HG03097 (cell line): Measurements from ENCODE around the gene LLCFC1.

Experiments
- ATAC-seq: cut with Tn5 transposase; IDR thresholded peaks from one replicate; pipeline ENCODE4 v1.9.1; 2021; ENCODE audit not compliant: unreplicated experiment, low FRiP score

LLCFC1 gene

DNA sequence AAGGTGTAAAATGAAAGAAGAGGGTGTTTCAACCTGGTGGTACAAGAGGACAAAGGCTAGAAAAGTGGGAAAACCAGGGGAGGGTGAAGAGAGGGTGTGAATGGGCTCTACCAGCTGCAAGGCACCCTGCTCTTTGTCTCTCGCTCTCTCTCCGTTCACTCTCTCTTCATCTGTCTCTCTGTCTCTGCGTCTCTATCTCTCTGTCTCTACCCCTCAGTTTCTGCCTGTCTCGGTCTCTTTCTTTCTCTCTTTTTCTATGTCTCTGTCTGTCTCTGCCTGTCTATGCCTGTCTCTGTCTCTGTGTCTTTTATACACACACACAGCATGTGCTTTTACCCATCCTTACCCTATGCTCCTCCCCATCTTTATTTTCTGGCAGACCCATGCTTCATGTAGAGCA, 673 bp upstream of the LLCFC1 start:
- no peak for ATAC-seq

DNA sequence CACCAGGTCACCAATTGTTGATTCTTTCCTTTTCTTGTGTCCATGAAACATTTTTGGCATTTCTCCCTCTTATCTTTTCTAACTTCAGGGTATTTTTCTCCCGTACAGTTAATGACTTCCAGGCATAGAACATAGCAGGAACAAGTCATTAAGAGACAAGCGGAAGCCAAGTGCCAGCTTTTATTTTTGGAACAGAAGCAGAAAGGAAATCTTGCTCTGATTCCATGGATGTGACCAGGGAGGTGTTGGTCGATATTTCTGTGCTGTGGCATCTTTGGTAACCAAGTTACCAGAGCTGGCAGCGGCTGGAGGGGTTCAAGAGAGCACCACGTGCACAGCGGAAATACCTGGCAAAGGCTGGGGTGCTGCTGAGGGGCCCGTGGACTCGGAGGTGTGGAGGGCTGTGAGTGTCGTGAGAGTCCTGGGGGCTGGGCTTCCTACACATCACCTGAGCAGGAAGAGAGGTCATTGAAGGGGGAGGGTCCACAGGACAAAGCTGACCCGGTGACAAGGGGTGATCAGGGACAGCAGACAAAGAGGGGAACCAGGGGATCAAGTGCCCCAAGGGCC, 1.8 kb downstream of the LLCFC1 start:
- no peak for ATAC-seq

DNA sequence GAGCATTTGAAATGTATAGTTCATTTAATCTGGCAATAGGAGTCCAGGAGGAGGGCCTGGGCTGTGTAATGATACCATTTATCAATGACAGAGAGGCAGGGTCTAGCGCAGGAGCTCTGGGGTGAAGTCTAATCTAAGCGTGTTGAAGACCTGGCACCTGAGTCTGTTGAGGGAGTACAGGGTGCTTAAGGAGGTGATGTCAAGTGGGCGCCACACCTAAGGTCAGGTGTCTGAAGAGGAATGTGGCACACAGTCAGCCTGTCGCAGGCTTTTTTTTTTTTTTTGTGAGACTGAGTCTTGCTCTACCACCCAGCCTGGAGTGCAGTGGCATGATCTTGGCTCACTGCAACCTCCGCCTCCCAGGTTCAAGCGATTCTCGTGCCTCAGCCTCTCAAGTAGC, 2.3 kb downstream of the LLCFC1 start:
- ATAC-seq, result no peak

DNA sequence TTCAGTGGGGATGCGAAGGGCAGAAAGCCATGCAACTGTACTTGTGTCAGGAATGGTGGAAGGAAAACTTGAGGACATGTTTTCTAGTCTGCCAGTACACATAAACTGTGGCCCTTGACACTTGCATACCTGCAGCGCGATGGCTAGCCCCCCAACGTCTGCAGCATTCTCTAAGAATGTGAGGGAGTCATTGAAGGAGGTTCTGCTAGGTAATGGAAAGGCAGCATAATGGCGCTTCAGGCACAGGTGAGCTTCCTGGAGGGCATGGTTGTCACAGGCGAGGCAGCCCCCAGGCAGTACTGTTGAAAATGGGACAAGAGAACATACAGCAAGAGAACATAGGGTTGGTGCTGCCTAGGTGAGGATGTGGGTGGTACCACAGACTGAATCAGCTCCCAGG, 3.5 kb downstream of the LLCFC1 start:
- ATAC-seq, result no peak

DNA sequence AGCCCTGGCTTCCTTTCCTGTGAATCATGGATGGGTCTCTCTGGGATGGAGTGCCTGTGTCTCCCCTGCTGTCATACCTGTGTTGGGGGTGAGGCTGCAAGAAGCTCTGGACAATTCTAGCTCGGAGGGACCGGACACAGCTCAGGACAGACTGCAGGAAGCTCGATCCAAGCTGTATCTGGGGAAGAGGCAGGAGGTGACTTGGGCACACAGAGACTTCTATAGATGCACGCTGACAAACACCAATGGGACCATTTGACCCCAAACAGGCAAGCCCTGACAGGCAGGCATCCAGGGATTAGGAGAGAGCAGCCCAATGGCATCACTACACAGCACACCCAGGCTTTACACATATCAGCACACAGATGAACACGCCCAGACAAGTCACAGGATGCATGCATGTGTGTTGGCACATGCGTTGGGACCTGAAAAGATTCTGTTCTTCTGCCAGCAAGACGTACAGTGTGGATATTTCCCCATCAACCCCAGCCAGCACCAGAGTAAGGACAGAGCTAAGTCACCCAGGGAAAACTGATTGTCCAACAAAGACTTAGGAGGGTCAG, 4.5 kb downstream of the LLCFC1 start:
- no peak for ATAC-seq

DNA sequence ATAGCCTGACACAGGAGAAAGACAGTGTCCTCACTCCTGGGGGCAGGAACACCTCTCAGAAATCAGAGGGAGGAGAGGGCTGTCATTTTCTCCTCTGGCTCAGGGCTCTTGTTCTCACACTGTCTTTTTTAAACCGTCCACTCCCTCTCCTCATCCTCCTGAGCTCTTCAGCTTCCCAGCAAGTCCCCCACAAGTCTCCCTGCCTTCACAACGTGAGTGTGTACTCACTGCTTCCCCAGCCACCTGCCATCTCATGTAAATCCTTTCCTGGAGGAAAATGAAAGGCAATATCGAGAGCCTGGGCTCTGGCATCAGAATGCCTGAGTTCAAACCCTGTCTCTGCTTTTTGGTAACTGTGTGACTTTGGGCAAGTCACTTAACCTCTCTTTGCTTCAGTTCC, 5.7 kb downstream of the LLCFC1 start:
- ATAC-seq, result no peak

DNA sequence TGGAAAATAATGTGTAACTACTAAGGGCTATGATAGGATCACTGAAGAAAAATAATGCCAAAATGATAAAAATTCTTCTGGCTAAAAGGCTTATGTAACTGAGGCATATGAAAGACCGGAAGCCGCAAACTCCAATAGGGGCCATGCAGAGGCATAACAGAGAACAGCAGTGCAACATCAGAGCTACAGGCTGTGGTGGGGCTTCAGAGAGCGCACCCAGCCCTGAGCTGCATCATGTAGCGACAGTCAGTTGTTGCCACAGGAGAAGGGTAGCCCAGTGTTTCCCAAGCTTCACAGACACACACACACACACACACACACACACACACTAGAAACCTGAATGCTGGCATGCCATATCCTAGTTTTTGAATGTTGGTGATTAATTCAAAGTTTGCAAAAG, 9.3 kb downstream of the LLCFC1 start:
- no peak for ATAC-seq

DNA sequence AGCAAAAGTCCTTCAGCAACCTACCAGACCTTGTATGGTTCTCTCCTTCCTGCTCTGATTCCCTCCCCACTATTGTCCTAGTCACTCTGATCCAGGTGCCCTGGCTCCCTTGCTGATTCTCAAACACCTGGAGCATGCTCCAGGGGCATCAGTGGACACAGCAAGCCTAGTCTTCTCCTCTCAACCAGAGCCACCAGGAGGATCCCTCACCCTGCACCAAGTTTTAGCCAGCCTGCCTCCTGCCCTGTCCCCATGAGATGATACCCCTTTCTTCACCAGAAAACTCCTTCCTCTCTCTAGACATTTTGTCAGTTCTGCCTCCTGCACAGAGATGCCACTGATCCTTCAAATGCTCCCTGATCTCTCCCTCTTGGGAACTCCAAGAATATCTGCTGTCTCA, 11.0 kb downstream of the LLCFC1 start:
- ATAC-seq, result no peak

DNA sequence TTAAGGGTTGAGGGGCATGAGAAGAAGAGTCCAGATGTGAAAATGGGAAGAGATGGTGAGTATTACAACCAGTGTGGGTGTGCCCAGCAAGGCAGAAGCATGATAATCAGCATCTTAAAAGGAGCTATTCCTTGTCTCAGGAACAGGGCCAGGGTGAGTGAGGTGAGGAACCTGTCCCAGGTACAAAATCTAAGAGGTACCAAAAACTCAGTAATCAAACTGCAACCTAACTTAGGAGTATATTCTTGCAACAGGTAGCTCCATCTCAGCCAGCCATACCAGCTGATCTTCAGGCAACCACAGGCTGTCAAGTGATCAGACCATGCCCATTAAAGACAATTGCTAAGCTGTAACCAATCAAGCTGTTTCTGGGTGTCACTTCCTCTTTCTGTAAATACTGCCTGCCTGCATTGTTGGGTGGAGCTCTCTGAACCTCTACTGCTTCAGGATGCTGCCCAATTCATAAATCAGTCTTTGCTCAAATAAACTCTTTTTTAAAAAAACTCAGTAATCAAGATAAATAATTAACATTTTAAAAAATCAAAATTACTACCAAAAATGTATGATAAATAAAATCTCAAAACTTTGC, 15.5 kb downstream of the LLCFC1 start:
- ATAC-seq, result no peak

DNA sequence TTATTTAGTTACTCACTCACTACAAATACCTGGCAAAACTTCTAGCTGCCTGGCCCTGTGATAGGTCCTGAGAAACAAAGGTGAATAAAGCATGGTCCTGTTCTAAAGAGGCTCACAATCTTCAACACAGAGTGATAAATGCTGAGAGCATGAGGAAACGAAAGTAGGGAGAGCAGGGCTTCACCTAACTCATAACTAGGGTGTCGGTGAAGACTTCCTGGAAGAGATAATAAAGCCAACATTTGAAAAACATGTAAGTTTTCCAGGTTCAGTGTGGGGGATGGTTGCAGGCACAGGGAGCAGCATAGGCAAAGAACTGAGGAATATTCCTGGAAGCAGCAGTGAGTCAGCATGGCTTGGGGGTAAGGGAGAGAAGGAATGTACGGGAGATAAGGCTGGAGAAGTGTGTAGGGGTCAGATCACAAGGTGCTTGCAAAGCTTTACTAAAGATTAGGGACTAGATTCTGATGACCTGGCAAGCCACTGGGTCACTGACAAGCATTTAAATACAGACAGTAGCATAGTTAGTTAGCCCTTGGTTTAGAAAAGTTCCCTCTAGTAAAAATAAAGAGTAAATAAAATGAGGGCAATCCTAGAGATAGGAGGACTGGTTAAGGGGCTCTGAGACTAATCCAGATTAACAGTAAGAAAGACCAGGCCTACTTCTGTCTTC, 17.8 kb downstream of the LLCFC1 start:
- ATAC-seq, result no peak

DNA sequence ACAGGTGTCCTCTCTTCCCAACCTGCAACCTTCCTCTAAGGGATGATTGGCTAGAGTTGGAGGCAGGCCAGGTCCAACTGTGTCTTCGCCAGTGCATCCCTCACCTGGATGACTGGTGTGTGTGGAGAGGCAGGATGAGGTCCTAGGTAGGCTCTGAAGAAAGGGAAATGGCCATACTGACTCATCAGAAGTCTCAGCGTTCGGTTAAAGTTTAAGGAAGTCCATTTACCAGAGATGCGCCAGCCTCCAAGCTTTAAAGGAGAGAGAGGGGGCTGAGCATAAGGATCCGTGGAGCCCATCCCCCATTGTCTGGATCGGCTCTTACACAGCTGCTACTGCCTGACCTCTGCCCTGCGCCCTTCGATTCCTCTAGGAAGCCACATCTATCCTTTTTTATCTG, 18.4 kb downstream of the LLCFC1 start:
- no peak for ATAC-seq

DNA sequence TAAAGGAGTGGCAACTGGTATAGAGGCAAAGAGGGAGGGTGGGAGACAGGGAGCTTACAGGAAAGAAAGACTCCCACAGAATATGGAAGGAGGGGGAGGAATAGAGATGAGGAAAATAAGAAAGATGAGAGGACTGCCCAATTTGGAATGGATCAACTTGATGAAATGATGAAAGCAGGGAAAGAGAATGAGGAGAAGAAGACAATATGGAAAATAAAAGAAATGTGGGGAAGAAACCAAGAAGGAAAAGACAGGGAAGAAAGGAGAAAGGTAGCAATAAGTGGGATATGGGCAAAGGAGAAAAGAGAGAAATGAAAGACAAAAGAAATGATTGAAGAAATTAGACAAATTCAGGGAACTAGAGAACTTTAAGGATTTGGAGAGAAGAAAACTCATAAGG, 19.9 kb downstream of the LLCFC1 start:
- ATAC-seq, result no peak

DNA sequence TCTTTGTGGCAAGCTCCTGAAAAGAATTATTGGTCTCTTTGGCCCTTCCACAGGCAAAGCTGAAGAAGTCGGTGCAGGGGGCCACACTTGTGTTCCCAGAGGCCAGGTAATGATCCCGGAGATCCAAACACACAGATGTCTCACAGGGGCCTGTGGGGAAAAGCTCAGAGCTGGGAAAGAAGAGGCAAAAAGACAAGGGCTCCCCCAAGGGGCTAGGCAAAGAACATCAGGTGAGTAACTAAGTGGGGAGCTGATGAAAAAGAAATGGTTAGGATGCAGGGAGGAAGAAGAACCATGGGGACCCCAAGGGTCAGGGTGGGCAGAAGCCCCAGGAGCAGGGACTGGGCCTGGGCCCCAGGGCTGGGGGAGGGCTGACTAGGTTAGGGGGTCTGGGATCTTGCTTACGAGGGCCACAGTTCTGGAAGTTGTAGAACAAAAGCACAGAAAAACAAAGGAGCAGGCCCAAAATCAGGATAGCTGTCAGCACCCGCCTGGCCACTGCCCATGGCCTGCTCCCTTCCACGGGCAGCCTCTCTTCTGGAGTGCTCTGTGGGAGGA, 21.8 kb downstream of the LLCFC1 start:
- no peak for ATAC-seq

DNA sequence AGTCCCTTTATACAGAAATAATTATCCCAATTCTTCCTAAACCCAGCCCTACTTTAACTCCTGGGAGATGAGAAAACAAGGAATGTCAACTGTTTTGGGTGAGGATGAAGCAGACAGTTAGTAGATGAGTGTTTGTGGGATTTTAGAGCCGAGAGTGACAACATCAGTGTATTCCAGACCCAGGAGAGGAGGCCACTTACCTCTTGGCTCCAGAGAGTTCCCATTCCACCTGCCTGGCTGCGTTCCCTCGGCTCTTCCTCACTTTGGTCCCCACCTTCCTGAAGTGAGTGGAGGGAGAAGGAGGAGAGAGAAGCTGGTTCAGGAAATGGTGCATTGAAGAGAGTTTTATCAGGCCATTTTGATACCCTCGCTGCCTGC, 22.3 kb downstream of the LLCFC1 start:
- no peak for ATAC-seq

DNA sequence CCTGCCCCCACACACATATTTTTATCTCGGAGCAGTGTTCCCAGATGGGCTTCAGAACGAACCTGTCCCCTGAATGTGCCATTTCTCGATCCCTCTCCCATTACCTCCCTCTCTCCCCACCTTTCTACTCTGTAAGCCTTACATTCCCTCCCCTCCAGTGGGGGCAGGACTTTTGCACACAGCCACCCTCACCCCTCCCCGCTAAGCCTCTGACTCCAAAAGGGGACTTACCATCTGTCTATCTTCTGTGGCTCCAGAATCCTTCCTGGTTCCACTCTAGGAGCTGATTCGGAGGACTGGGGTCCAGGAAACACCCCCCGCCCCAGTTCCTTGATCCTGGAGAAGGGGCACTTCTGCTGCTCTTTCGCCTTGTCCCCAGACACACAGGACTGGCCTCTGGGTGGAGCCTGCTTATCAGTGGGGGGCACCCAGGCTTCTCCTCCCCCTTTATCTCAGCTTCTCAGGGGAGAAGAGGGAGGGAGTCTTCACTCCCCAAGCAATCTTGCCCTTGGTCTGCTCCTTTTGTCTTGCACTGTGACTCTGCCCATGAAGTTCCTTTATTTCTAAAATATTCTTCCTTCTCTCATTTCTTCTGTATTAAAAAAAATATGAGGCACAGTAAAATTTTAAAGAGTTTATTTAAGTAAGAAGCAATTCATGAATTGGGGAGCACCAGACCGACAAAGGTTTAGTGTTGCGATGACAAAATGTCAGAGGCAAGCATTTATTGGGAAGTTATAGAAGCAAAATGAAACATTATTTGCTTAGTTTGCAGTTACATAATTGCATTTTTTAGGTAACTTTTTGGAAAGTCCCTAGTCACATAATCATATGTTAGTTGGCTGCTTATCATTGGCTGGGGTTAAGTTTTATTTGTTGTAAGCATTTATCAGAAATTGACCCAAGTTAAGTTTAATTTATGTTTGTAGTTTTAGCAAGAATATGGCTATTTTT, 23.0 kb downstream of the LLCFC1 start, which contains the start of gene KEL:
TSS of gene KEL (minus strand) at position 391 of the 954 bp plus-strand sequence. CDS start at position 234, 157 bp downstream.
- no peak for ATAC-seq

DNA sequence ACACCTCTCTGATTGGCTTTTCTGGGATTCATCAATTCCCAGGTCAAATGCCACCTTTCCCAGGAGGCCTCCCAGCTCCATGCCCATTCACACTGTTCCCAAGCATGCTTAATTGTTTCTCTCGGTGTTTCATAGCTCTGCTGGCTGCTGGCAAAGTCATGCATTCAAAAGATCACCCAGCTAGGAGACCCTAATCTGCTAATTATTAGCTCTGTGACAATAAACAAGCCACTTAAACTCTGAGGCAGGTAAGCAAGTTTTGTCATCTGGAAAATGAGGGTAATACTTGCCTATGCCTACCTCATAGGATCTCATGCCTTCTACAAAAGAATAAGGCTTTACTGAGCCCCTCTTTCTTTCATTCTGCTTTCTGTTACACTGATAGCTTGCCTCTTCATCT, 23.7 kb downstream of the LLCFC1 start:
- ATAC-seq, result no peak

DNA sequence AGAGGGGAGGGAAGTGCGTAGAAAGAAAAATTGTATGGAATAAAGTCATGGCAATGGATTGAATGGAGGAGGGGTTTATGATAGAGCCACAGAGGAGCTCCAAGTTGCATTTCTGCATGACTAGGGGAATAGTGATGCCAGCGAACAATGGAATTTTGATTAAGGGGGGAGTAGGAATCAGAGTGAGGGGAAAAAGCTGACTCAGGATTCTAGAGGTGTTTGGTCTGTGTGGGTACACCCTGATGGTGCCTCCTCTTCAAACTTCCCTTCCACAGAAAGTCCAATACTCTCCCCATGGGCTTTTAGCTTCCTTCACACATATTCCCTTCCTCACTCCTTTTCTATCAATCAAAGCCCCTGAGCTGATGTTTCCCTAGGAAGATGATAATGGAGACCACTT, 24.7 kb downstream of the LLCFC1 start:
- no peak for ATAC-seq

DNA sequence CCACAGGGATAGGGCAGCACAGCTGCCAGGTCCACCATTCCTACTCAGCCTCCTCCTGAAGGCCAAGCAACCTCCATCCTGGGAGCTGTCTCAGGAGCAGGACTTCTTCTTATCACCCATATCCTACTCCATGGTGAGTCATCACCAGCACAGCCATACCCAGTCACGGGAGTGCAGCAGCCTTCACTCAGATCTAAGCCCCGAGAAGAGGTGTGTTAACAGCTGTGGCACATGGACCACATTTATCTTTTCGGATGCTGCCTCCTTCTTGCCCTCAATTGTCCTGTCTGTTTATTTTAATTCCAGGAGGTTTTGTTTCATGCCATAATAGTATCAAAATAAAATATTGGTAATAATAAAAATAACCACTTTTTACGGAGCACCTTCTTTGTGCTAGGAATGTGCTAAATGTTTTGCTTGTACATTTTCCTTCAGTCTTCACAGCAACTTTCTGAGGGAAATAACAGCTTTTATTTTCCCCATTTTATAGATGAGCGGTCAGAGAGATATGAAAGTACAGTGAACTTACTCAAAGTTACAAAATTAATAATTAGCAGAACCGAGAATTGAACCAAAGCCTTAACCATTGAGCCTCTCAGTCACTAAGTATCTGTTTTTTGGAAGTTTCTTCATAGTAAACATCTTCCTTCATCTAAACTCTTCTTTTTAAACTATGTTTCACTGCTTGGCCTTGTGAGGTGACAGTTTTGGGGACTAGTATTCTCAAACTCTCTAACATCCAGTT, 25.4 kb downstream of the LLCFC1 start:
- ATAC-seq, result no peak

DNA sequence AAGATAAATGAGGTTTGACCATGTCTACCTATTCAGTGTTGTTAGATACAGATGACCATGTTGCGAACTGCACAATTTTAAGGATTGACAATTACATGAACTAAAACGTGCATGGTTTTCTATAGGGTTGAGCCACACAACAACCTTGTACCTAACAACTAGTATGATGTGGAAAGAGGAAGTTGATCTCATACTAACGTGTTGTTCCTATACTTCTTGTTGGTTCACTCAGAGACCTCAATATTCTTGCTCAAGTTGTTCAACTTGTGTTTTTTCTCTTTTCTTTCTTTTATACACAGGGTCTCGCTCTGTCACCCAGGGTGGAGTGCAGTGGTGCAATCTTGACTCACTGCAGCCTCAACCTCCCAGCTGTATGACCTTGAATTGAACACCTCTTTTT, 28.9 kb downstream of the LLCFC1 start:
- no peak for ATAC-seq

DNA sequence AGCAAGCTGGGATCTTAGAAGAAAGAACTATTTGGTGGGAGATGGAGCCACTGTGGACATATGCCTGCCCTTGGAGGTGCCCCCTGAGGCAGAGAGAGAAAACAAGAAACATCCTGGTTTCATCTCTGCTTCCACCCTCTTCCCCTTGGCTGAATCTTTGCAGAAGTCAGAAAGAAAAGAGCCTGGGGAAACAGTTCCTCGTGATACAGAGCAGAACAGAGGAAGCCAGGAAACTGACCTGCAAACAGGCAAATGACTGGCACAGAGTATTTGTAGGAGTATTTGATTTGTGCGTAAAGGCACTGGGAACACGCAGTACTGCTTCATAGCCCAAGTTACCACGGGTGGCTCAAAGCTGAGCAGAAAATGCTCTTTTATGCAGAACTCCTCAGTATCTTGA, 29.9 kb downstream of the LLCFC1 start:
- ATAC-seq, result no peak
